ENCODE results near the gene ART1.
"Not testable (repeated sequence)": the region's sequence is repeated elsewhere in the genome, so short reads cannot be mapped to it uniquely, and the experiment has no call there.

The ART1 gene

DNA sequence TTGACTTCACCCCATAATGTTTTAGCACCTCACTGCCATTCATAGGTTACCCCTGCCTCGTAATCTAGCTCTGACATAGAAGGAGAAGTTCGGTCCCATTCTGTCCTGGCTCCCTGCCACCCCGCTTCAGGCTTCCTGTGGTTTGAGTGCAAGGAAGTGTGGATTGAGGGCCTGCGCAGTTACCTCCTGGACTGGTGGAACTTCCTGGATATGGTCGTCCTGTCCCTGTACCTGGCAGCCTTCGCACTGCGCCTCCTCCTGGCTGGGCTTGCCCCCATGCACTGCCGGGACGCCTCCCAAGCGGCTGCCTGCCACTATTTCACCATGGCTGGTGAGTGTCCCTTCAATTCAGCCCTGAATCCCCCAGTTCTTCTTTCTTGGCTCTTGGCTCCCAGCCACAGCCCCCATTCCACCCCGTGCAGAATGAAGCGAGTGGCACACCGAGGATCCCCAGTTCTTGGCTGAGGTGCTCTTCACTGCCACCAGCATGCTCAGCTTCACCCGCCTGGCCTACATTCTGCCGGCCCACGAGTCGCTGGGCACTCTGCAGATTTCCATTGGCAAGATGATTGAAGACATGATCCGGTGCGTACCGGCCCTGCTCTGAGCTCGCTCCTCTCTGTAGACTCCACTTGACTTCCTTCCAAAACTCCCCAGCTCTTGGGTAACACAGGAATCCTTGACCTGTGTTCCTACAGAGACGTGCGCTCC lies 18.5 kb upstream of the ART1 start:
- no peak for DNase-seq
- in situ Hi-C loops (cut with HindIII; ENCODE audit: low pct_ligation_motif_present, low pct_unique_long_range_greater_than_20kb, low sequenced_read_pairs): no loop called here

DNA sequence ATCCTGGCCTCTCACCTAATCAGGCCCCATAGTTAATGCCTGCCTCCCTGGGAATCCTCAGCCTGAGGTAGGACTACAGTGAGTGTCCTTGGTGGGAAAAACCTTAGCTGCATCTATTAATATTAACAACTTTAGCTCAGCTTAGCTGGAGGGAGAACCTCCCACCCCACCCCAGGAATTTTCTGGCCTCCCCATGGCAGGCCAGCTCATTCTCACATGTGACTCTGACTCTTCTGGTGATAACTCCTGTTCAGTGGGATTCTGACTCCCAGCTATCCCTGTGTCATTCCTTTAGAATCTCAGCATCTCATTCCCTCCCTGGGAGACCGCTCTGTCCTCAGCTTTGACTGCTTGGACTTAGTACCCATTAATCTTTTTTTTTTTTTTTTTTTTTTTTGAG lies 17.6 kb upstream of the ART1 start:
- in situ Hi-C loops (cut with HindIII; ENCODE audit: low pct_ligation_motif_present, low pct_unique_long_range_greater_than_20kb, low sequenced_read_pairs): no loop called here
- DNase-seq: peak; percentile 92

- in situ Hi-C loops (cut with HindIII; ENCODE audit: low pct_ligation_motif_present, low pct_unique_long_range_greater_than_20kb, low sequenced_read_pairs): no loop called here
- no peak for DNase-seq
Measured at GRCh38 chr11:3631331-3631730, 13.6 kb upstream of the ART1 start.

DNA sequence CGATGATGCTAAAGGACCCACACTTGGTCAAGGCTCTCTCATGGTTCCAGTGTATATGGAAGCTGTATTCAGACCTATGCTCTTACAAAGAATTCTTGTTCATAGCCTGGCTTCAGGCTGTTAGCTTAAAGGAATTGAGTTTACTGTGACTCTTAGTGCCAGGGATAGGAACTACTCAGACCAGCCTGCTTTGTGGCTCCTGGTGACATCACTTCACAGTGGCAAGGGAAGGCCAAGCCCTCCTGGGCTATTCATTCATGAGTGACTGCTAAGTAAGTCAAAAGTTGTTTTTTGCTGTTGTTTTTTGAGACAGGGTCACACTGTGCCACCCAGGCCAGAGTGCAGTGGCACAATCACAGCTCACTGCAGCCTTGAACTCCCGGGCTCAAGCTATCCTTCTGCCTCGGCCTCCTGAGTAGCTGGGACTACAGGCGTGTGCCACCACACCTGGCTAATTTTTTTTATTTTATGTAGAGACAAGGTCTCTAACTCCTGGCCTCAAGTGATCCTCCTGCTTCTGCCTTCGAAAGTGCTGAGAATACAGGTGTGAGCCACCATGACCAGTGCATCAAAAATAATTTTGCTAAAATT lies 12.8 kb upstream of the ART1 start:
- DNase-seq: no peak

DNA sequence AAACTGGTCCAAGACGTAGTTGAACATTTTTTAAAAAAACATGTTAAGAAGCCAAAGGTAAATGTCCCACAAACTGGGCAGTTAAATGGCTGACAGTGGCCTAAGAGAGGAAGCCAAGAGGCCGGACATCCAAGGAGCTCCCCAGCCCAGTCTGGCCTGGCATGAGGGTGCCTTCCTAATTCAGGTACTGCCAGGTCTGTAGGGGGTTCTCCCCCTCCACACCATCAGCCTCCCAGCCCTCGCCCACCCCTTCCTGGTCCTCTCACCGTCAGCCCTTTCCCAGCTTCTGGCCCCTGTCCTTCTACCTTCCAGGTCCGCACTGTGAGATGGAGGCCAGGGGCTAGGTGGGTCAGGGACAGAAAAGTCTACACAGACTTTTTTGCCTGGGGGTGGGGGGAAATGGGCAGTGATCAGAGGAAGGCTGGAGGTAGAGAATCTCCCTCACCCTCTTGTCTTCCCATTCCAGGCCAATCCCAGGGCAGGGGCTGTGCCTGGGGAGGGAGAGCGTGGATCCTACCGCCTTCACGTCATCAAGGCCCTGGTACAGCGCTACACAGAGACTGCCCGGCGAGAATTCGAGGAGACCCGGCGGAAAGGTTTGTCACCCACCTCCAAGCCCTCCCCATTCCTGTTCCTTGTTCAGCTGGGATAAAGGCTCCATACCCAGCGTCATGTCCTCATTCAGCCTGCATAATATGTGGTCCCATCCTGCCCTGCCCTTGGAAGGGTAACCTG lies 9.1 kb upstream of the ART1 start:
- in situ Hi-C loops (cut with HindIII; ENCODE audit: low pct_ligation_motif_present, low pct_unique_long_range_greater_than_20kb, low sequenced_read_pairs): no loop called here
- DNase-seq: no peak

More for the DNA sequence above, 12.8 kb upstream of the ART1 start:
- in situ Hi-C loops (cut with HindIII; ENCODE audit: low pct_ligation_motif_present, low pct_unique_long_range_greater_than_20kb, low sequenced_read_pairs): no loop called here

- in situ Hi-C loops (cut with HindIII; ENCODE audit: low pct_ligation_motif_present, low pct_unique_long_range_greater_than_20kb, low sequenced_read_pairs): no loop called here
- no peak for DNase-seq
Measured at GRCh38 chr11:3637201-3637600, 7.7 kb upstream of the ART1 start.

- no peak for DNase-seq
- in situ Hi-C loops (cut with HindIII; ENCODE audit: low pct_ligation_motif_present, low pct_unique_long_range_greater_than_20kb, low sequenced_read_pairs): no loop called here
Measured at GRCh38 chr11:3638513-3638912, 6.4 kb upstream of the ART1 start.

DNA sequence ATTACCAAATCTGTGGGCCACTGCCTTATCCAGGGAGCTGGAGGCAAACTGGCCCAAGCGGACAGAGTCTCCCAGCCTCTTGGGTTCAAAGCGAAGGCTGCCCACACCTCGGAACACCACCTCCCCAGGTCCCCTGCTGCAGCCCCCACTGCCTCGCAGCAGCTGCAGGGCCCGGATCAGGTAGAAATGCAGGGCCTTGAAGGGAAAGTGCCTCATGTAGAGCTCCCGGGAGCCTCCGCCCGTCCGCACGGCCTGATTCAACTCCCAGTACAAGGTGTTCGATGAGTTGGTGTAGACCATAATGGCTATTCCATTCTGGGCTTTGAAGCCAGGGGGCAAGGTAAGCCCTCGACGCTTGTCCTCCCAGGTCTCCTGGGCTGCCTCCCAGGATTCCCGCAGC lies 5.1 kb upstream of the ART1 start:
- in situ Hi-C loops (cut with HindIII; ENCODE audit: low pct_ligation_motif_present, low pct_unique_long_range_greater_than_20kb, low sequenced_read_pairs): no loop called here
- DNase-seq: no peak

GRCh38 chr11:3641191-3641590 lies 3.7 kb upstream of the ART1 start:
- DNase-seq: no peak
- in situ Hi-C loops (cut with HindIII; ENCODE audit: low pct_ligation_motif_present, low pct_unique_long_range_greater_than_20kb, low sequenced_read_pairs): no loop called here

GRCh38 chr11:3641701-3642070 lies 3.2 kb upstream of the ART1 start, which contains the start of gene ART5:
ART5 (minus strand) TSS chr11:3641992; CDS start chr11:3641862, 130 bp downstream.
- in situ Hi-C loops (cut with HindIII; ENCODE audit: low pct_ligation_motif_present, low pct_unique_long_range_greater_than_20kb, low sequenced_read_pairs): no loop called here
- DNase-seq: no peak

DNA sequence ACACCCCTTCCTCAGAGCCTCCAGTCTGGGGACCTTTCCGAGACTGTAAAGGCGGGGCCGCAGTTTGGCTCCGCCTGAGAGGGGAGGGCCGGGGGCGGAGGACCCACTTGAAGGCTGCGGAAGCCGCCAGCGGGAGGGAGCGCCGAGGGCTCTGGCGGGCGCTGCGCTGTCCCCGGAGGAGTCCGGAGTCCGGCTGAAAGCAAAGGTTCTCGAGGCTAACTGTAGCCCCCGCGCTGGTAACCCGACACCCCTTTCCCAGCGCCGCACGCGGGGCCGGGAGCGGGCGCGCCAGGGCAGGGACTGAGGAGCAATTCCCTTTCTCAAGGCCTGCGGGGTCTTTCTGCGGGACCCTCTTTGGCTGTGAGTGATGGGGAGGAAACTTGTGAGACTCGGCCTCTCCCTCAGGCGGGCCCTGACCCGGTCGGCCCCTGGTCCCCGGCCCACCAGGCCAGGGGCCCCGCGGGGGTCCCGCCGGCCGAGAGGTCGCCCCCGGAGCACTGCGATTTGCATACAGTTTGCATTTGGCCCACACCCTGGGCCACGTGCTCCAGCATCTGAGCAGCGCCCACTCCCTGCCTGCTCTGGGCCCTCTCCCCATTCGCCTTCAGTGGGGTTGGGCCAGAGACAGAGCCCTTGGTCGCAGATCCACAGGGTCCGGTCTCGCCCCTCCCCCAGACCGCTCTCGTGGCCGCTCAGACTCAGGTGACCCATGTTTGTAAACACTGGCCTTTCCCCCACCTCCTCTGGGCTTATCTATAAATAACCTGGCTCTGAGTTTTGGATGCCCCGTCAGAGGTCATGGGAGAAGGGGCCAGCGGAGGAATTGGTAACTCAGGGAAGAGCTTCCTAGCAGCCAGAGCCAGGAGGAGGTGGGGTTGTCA lies 2.6 kb upstream of the ART1 start:
- DNase-seq: peak; percentile 79
- in situ Hi-C loops (cut with HindIII; ENCODE audit: low pct_ligation_motif_present, low pct_unique_long_range_greater_than_20kb, low sequenced_read_pairs): no loop called here

DNA sequence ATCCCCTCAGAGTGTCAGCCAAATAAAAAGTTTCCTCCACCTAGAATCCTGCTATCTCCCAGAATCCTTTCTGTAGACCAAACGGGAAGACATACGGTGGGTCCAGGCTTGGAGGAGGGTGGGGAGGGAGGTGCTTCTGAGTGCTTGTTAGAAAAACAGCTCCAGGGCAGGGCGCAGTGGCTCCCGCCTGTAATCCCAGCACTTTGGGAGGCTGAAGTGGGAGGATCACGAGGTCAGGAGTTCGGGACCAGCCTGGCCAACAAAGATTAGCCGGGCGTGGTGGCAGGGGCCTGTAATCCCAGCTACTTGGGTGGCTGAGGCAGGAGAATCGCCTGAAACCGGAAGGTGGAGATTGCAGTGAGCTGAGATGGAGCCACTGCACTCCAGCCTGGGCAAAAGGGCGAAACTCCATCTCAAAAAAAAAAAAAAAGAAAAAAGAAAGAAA lies 1.8 kb upstream of the ART1 start:
- in situ Hi-C loops (cut with HindIII; ENCODE audit: low pct_ligation_motif_present, low pct_unique_long_range_greater_than_20kb, low sequenced_read_pairs); DNase-seq: not testable (repeated sequence)

GRCh38 chr11:3645552-3645951 lies 624 bp downstream of the ART1 start:
- DNase-seq: no peak
- in situ Hi-C loops (cut with HindIII; ENCODE audit: low pct_ligation_motif_present, low pct_unique_long_range_greater_than_20kb, low sequenced_read_pairs): no loop called here

- DNase-seq; in situ Hi-C loops (cut with HindIII; ENCODE audit: low pct_ligation_motif_present, low pct_unique_long_range_greater_than_20kb, low sequenced_read_pairs): not testable (repeated sequence)
Measured at GRCh38 chr11:3648843-3649242, 3.9 kb downstream of the ART1 start.

- in situ Hi-C loops (cut with HindIII; ENCODE audit: low pct_ligation_motif_present, low pct_unique_long_range_greater_than_20kb, low sequenced_read_pairs); DNase-seq: not testable (repeated sequence)
Measured at GRCh38 chr11:3649374-3649773, 4.4 kb downstream of the ART1 start.

DNA sequence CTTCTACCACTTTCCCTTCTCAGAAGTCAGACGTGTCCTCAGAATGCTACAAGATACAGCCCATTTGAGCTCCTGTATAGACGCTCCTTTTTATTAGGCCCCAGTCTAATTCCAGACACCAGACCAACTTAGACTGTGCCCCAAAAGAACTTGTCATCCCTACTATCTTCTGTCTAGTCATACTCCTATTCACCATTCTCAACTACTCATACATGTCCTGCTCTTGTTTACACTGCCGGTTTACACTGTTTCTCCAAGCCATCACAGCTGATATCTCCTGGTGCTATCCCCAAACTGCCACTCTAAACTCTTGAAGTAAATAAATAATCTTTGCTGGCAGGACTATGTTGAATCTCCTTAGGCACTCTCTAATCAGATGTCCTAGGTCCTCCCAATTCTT lies 7.6 kb downstream of the ART1 start:
- in situ Hi-C loops (cut with HindIII; ENCODE audit: low pct_ligation_motif_present, low pct_unique_long_range_greater_than_20kb, low sequenced_read_pairs); DNase-seq: not testable (repeated sequence)

DNA sequence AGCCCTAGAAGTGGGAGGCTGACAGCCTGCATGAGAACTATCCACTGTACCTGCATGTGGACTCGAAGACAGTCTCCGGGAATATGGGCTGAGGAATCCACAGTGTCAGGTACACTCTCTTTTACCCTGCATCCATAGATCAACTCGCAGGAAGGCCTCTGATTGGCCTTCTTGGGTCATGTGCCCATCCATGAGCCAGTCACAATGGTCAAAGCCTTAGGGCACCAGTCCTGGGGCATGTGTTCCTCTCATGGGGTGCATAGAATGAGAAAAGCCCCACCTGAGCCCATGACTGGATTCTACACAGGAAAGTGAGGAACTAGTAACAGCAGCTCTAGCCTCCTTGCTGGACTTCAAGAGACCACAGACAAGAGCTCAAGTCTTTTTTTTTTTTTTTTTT lies 10.6 kb downstream of the ART1 start:
- in situ Hi-C loops (cut with HindIII; ENCODE audit: low pct_ligation_motif_present, low pct_unique_long_range_greater_than_20kb, low sequenced_read_pairs): no loop called here
- DNase-seq: no peak

GRCh38 chr11:3657331-3657730 lies 12.4 kb downstream of the ART1 start:
- DNase-seq; in situ Hi-C loops (cut with HindIII; ENCODE audit: low pct_ligation_motif_present, low pct_unique_long_range_greater_than_20kb, low sequenced_read_pairs): not testable (repeated sequence)

- DNase-seq: no peak
- in situ Hi-C loops (cut with HindIII; ENCODE audit: low pct_ligation_motif_present, low pct_unique_long_range_greater_than_20kb, low sequenced_read_pairs): no loop called here
Measured at GRCh38 chr11:3658252-3658651, 13.3 kb downstream of the ART1 start.
